Measurements from ENCODE around the gene DNAJB14. TPM values are rescaled to one million over a fixed set of nuclear protein-coding genes. Genes with fewer than 3 reads are reported as not detected.

Gene DNAJB14
- total RNA-seq, 1 experiment from 2014 or later = 41.0 TPM

DNA sequence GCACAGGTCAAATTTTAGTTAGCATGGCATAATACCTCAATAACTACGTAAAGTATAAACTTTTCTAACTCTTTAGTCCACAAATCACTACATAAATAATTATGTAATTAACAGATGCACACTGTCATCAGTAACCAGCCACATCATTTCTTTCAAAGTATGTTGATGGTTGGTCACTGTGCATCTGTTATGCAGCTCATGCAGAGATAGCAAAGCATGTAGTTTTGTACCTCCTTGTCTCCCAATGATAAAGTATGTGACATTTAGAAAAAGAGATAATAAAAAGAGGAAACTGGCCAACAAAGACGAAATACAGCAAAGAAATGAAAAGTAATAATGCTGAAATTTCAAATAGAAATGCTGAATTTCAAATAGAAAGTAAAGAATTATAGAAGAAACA is 55.1 kb downstream of the DNAJB14 start:
- Histone ChIP-seq H3K23me2 (ENCODE audit: insufficient read length, low read depth, low read length, poor library complexity, severe bottlenecking) (peaks cover 12% of the 10 kb centered on the region), H2BK15ac (ENCODE audit: low read depth, low read length) (no peak overlapping the region), H3K27me3 (ENCODE audit: insufficient read depth, low read length) (no peaks in the 10 kb centered on the region), H3K27ac (ENCODE audit: insufficient read length, low read depth, low read length) (no peak overlapping the region), H2AFZ (ENCODE audit: low read length) (no peak overlapping the region), H2BK120ac (ENCODE audit: low read depth, low read length, poor library complexity, severe bottlenecking) (no peak overlapping the region), H3K4me1 (ENCODE audit: insufficient read depth, low read length) (no peaks in the 10 kb centered on the region), H4K8ac (replicated peaks; ENCODE audit: insufficient read length, low read depth, low read length) (no peak overlapping the region), H4K20me1 (ENCODE audit: control insufficient read depth, insufficient read depth, insufficient read length) (no peaks in the 10 kb centered on the region), H3K23ac (ENCODE audit: insufficient read length, low read depth, low read length) (no peak overlapping the region), H3K18ac (ENCODE audit: insufficient read length, low read depth, low read length) (no peak overlapping the region), H3K9me3 (ENCODE audit: control insufficient read depth, low read depth, low read length) (no peaks in the 10 kb centered on the region), H3T11ph (ENCODE audit: low read length) (no peak overlapping the region), H3K14ac (ENCODE audit: insufficient read depth, low read length) (no peak overlapping the region), H3K79me2 (ENCODE audit: insufficient read depth, low read length) (0 out of 2 replicates have a peak, but pooled peaks cover 1% of the 10 kb centered on the region), H4K5ac (ENCODE audit: insufficient read length, low read depth, low read length) (no peak overlapping the region), H2BK20ac (ENCODE audit: low read depth, low read length, poor library complexity, severe bottlenecking) (no peak overlapping the region), H3K4ac (ENCODE audit: low read depth, low read length) (no peak overlapping the region), H3K9ac (ENCODE audit: extremely low read depth, insufficient read length, low read length) (no peak overlapping the region), H2BK5ac (ENCODE audit: insufficient read length, low read length) (no peak overlapping the region), H2BK12ac (ENCODE audit: insufficient read length, low read depth, low read length) (no peak overlapping the region), H4K91ac (ENCODE audit: insufficient read length, low read depth, low read length) (no peak overlapping the region), H2AK5ac (ENCODE audit: insufficient read length, low read length) (no peak overlapping the region), H3K79me1 (ENCODE audit: insufficient read depth, low read depth, low read length, poor library complexity, severe bottlenecking) (no peaks in the 10 kb centered on the region), H3K4me2 (ENCODE audit: insufficient read depth, insufficient read length, low read length) (no peak overlapping the region), H3K56ac (ENCODE audit: insufficient read length, low read depth, low read length) (no peak overlapping the region)
- Mint-ChIP-seq H3K27ac (no peak overlapping the region), H3K4me1 (peaks cover 8% of the 10 kb centered on the region in 2 experiments), H3K4me3 (no peak overlapping the region), H3K27me3 (ENCODE audit: low read depth) (no peaks in the 10 kb centered on the region), H3K9me3 (no peaks in the 10 kb centered on the region), H3K36me3 (ENCODE audit: insufficient read depth in 1 of 3, low read depth in 3 of 3) (no peaks in the 10 kb centered on the region)
- no peak for DNase-seq
- TF ChIP-seq, protein P1, sequence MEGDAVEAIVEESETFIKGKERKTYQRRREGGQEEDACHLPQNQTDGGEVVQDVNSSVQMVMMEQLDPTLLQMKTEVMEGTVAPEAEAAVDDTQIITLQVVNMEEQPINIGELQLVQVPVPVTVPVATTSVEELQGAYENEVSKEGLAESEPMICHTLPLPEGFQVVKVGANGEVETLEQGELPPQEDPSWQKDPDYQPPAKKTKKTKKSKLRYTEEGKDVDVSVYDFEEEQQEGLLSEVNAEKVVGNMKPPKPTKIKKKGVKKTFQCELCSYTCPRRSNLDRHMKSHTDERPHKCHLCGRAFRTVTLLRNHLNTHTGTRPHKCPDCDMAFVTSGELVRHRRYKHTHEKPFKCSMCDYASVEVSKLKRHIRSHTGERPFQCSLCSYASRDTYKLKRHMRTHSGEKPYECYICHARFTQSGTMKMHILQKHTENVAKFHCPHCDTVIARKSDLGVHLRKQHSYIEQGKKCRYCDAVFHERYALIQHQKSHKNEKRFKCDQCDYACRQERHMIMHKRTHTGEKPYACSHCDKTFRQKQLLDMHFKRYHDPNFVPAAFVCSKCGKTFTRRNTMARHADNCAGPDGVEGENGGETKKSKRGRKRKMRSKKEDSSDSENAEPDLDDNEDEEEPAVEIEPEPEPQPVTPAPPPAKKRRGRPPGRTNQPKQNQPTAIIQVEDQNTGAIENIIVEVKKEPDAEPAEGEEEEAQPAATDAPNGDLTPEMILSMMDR (conservative IDR thresholded peaks at IDR 0.05) = no peak
- WGBS (ENCODE audit: extremely low coverage, insufficient read length, low lambda C conversion rate) = no CpG with 5 or more reads among the region's 2 CpGs
